ENCODE results near the gene BCL11B. TPM values are rescaled to one million over a fixed set of nuclear protein-coding genes. Genes with fewer than 3 reads are reported as not detected.

Gene BCL11B
- total and polyA plus RNA-seq, 9 of the 15 experiments (the other 6 are each of a cell fraction or from before 2014, with no cell fraction given) = 0.09 TPM; not detected in 8

DNA sequence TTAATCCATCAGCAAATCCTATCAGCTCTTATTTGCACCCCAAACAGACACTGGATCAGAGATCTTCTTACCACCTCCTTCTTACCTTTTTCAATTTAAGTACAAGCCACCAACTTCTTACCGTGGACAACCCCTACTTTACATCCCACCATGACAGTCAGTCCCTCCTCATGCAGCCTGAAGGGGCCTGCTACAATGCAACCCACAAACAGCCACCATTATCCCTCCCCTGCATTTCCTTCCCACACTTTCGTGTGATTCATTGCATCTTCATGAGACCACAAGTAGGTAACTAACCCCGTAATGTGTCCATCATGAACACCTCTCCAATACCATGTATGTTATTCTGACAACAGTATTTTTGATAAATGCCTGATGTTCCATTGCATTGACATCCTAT is 108.6 kb downstream of the BCL11B start (continued):
- TF ChIP-seq, protein P1, sequence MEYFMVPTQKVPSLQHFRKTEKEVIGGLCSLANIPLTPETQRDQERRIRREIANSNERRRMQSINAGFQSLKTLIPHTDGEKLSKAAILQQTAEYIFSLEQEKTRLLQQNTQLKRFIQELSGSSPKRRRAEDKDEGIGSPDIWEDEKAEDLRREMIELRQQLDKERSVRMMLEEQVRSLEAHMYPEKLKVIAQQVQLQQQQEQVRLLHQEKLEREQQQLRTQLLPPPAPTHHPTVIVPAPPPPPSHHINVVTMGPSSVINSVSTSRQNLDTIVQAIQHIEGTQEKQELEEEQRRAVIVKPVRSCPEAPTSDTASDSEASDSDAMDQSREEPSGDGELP (CRISPR knock-in tag; IDR thresholded peaks at IDR 0.05; ENCODE audit: borderline replicate concordance) = no peak
- no peak for TF ChIP-seq ZC3H11A (IDR thresholded peaks at IDR 0.05; ENCODE audit: low read depth, low read length)

DNA sequence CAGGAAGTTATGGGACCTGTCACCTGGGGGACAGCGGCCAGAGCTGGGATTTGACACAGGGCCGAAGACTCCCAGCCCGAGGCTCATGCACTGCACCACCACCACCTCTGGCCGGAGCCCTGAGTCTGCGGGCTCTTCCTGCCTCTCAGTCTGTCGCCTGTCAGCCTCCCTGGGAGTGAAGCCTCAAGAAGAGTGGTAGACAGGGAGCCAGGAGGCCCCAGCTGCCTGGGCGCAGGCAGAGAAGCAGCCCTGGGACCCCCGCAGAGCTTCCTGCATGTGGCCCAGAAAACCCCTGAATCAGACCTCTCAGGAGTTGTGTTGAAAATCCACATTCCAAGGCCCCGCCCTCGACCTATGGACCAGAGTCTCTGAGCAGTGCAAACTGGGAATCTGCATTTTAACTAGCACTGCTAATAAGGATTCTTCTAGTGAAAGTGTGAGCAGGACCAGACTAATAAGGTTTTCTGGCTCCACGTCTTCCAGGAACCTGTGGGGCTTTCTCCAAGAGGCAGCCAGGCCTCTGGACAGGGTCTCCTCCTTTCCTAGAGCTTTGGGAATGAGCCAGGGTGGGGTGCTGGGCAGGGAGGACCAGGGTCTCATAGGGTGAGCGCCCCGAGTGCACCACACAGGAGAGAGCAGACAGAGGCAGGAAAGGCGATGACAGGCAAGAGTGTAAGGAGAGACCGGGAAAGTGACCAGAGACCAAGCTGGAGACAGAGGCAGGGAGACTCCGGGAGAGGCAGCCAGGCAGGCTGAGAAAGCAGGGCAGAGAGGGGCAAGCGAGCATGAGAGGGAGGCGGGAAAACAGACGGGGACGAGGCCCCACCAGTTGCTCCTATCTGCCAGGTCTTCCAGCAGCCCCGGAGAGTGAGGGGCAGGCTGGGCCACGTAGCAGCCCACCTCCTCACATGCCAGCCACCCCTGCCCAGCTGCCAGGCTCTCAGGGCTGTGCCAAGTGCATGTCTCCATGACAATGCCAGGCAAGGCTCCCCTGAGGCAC is 112.4 kb downstream of the BCL11B start:
- Histone ChIP-seq H4K20me1 (replicated peaks; ENCODE audit: control insufficient read depth, insufficient read depth, low read length) (no peaks in the 10 kb centered on the region), H3K4me1 (replicated peaks in 1 of 2; ENCODE audit: control insufficient read depth in 2 of 2, insufficient read depth in 2 of 2, low read length in 2 of 2) (no peaks in the 10 kb centered on the region), H3K79me2 (ENCODE audit: control insufficient read depth, insufficient read depth, low read length) (no peaks in the 10 kb centered on the region), H3K36me3 (ENCODE audit: control insufficient read depth, insufficient read depth, low read length) (no peaks in the 10 kb centered on the region), H3K9ac (ENCODE audit: insufficient read depth in 1 of 2, low read depth in 2 of 2, low read length in 2 of 2) (no peak overlapping the region), H3K4me2 (ENCODE audit: insufficient read depth, low read length) (no peak overlapping the region), H3K27ac (ENCODE audit: extremely low read depth, low read depth, low read length) (no peak overlapping the region), H3K9me1 (ENCODE audit: control insufficient read depth, insufficient read depth, low read length) (no peaks in the 10 kb centered on the region), H3K4me3 (no peak overlapping the region), H3K9me3 (replicated peaks; ENCODE audit: control insufficient read depth, insufficient read depth, low read depth, low read length) (no peaks in the 10 kb centered on the region), H2AFZ (ENCODE audit: low read depth, low read length) (no peak overlapping the region), H3K27me3 (ENCODE audit: control insufficient read depth in 2 of 2, insufficient read depth in 2 of 2, low read length in 2 of 2) (no peaks in the 10 kb centered on the region)
- intact Hi-C loops (cut with micrococcal nuclease) (no loop called here), in situ Hi-C loops (cut with MboI) (no loop called here)
- no peak for ATAC-seq
- ChIA-PET CTCF (ENCODE audit: low intra/inter-chr PET ratio) (no interaction called here), POLR2A (no interaction called here)
- no peak for FAIRE-seq
- DNase-seq (ENCODE audit: extremely low read depth in 1 of 4, low spot score in 3 of 4) = no peak
- BruUV-seq (replicated peaks) = no TSS peak
- 0% methylated on average over 17 of the region's 22 CpGs for WGBS (ENCODE audit: insufficient coverage, low coverage, missing lambda C conversion rate)
- TF ChIP-seq CCNT2 (IDR thresholded peaks at IDR 0.05; ENCODE audit: borderline replicate concordance, extremely low read depth, insufficient read length, low read depth, low read length) (no peak), TAL1 (IDR thresholded peaks at IDR 0.05) (no peak), ZFX (CRISPR knock-in tag; IDR thresholded peaks at IDR 0.05) (no peak), ZNF707 (CRISPR knock-in tag; conservative IDR thresholded peaks at IDR 0.05) (no peak), TEAD2 (tag; IDR thresholded peaks at IDR 0.05) (no peak), MTF1 (CRISPR knock-in tag; IDR thresholded peaks at IDR 0.05; ENCODE audit: borderline replicate concordance) (no peak), ARNT (IDR thresholded peaks at IDR 0.05) (no peak)
- TF ChIP-seq, protein P2, sequence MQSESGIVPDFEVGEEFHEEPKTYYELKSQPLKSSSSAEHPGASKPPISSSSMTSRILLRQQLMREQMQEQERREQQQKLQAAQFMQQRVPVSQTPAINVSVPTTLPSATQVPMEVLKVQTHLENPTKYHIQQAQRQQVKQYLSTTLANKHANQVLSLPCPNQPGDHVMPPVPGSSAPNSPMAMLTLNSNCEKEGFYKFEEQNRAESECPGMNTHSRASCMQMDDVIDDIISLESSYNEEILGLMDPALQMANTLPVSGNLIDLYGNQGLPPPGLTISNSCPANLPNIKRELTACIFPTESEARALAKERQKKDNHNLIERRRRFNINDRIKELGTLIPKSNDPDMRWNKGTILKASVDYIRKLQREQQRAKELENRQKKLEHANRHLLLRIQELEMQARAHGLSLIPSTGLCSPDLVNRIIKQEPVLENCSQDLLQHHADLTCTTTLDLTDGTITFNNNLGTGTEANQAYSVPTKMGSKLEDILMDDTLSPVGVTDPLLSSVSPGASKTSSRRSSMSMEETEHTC (IDR thresholded peaks at IDR 0.05) = no peak
- TF ChIP-seq, protein P3, sequence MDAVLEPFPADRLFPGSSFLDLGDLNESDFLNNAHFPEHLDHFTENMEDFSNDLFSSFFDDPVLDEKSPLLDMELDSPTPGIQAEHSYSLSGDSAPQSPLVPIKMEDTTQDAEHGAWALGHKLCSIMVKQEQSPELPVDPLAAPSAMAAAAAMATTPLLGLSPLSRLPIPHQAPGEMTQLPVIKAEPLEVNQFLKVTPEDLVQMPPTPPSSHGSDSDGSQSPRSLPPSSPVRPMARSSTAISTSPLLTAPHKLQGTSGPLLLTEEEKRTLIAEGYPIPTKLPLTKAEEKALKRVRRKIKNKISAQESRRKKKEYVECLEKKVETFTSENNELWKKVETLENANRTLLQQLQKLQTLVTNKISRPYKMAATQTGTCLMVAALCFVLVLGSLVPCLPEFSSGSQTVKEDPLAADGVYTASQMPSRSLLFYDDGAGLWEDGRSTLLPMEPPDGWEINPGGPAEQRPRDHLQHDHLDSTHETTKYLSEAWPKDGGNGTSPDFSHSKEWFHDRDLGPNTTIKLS (IDR thresholded peaks at IDR 0.05; ENCODE audit: borderline replicate concordance, low read depth) = no peak
- TF ChIP-seq, protein P4, sequence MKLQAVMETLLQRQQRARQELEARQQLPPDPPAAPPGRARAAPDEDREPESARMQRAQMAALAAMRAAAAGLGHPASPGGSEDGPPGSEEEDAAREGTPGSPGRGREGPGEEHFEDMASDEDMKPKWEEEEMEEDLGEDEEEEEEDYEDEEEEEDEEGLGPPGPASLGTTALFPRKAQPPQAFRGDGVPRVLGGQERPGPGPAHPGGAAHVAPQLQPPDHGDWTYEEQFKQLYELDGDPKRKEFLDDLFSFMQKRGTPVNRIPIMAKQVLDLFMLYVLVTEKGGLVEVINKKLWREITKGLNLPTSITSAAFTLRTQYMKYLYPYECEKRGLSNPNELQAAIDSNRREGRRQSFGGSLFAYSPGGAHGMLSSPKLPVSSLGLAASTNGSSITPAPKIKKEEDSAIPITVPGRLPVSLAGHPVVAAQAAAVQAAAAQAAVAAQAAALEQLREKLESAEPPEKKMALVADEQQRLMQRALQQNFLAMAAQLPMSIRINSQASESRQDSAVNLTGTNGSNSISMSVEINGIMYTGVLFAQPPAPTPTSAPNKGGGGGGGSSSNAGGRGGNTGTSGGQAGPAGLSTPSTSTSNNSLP (IDR thresholded peaks at IDR 0.05; ENCODE audit: borderline replicate concordance, low read depth, low read length) = no peak
